Neural crest cell (in vitro differentiated cells): ENCODE results near the gene GRAMD2A. TPM values are rescaled to one million over a fixed set of nuclear protein-coding genes. Genes with fewer than 3 reads are reported as not detected.

ENCODE experiments used
- DNase-seq: peaks from one replicate; pipeline ENCODE4 v3.0.0; 2021; ENCODE audit warnings: low read depth, mixed read lengths, low spot score
- H3K27ac Mint-ChIP-seq: one replicate; pipeline ENCODE4 v1.8.0; 2021; ENCODE audit warnings: mild to moderate bottlenecking, mixed read lengths; ENCODE audit not compliant: unreplicated experiment
- H3K27me3 Mint-ChIP-seq: 2 replicates; pipeline ENCODE4 v1.8.0; 2021; ENCODE audit warnings: low read depth, mild to moderate bottlenecking, mixed read lengths
- H3K36me3 Mint-ChIP-seq: 2 replicates; pipeline ENCODE4 v1.8.0; 2021; ENCODE audit warnings: low read depth, mild to moderate bottlenecking, mixed read lengths
- H3K4me1 Mint-ChIP-seq: 2 replicates; pipeline ENCODE4 v1.8.0; 2021; ENCODE audit warnings: mixed read lengths
- H3K4me3 Mint-ChIP-seq: one replicate; pipeline ENCODE4 v1.8.0; 2021; ENCODE audit warnings: mild to moderate bottlenecking, mixed read lengths
- H3K9me3 Mint-ChIP-seq: 2 replicates; pipeline ENCODE4 v1.8.0; 2021; ENCODE audit warnings: mixed read lengths
- CTCF ChIP-seq: fragments of 200-600 bp; sonication (generic); conservative IDR thresholded peaks from 2 replicates; pipeline ENCODE4 v1.5.0; 2021; ENCODE audit warnings: antibody characterized with exemption, mild to moderate bottlenecking
- total RNA-seq: library from RNA; stranded (reverse); gene quantifications from 2 replicates; pipeline ENCODE4 v1.2.1, GENCODE V29; 2021

The GRAMD2A gene
- total RNA-seq, 1 donor from 2014 or later = 0.35 TPM

GRCh38 chr15:72146221-72146620, 51.4 kb downstream of the GRAMD2A start:
- Mint-ChIP-seq H3K27ac (no peak overlapping the region), H3K9me3 (no peaks in the 10 kb centered on the region), H3K36me3 (no peaks in the 10 kb centered on the region), H3K4me1 (no peaks in the 10 kb centered on the region), H3K4me3 (no peak overlapping the region), H3K27me3 (no peaks in the 10 kb centered on the region)
- no peak for TF ChIP-seq CTCF
- no peak for DNase-seq

- no peaks in the 10 kb centered on the region for H3K27me3 Mint-ChIP-seq
- H3K9me3 Mint-ChIP-seq = no peaks in the 10 kb centered on the region
- no peaks in the 10 kb centered on the region for H3K4me1 Mint-ChIP-seq
- no peak overlapping the region for H3K4me3 Mint-ChIP-seq
- TF ChIP-seq CTCF = no peak
- DNase-seq = no peak
- no peaks in the 10 kb centered on the region for H3K36me3 Mint-ChIP-seq
- no peak overlapping the region for H3K27ac Mint-ChIP-seq
These were observed 56.2 kb downstream of the GRAMD2A start for GRCh38 chr15:72141171-72142084.

DNA sequence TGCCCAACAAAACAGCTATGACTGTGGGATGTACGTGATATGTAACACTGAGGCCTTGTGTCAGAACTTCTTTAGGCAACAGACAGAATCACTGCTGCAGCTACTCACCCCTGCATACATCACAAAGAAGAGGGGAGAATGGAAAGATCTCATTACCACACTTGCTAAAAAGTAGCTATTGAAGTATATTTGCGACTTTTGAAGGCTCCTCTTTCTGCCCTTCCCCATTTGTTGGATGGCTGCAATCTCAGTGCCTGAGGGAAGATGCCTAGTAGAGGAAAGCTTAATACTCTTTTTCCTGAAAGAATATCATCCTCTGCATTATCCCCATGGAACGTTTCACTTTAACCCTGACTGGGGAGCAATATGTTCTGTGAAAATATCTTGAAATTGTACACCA, 57.5 kb downstream of the GRAMD2A start:
- Mint-ChIP-seq H3K36me3 (no peaks in the 10 kb centered on the region), H3K27me3 (no peaks in the 10 kb centered on the region), H3K4me1 (no peaks in the 10 kb centered on the region), H3K4me3 (no peak overlapping the region), H3K9me3 (no peaks in the 10 kb centered on the region), H3K27ac (no peak overlapping the region)
- TF ChIP-seq CTCF = no peak
- no peak for DNase-seq

DNA sequence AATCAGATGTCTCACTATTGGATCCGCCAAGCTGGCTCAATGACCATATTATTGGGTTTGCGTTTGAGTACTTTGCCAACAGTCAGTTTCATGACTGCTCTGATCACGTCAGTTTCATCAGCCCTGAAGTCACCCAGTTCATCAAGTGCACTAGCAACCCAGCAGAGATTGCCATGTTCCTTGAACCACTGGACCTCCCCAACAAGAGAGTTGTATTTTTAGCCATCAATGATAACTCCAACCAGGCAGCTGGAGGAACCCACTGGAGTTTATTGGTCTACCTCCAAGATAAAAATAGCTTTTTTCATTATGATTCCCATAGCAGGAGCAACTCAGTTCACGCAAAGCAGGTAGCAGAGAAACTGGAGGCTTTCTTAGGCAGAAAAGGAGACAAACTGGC, 57.9 kb downstream of the GRAMD2A start:
- TF ChIP-seq CTCF = no peak
- Mint-ChIP-seq H3K4me1 (no peaks in the 10 kb centered on the region), H3K9me3 (no peaks in the 10 kb centered on the region), H3K4me3 (no peak overlapping the region), H3K36me3 (no peaks in the 10 kb centered on the region), H3K27me3 (no peaks in the 10 kb centered on the region), H3K27ac (no peak overlapping the region)
- no peak for DNase-seq

- DNase-seq = no peak
- Mint-ChIP-seq H3K9me3 (no peaks in the 10 kb centered on the region), H3K36me3 (no peaks in the 10 kb centered on the region), H3K4me1 (no peaks in the 10 kb centered on the region), H3K4me3 (no peak overlapping the region), H3K27ac (no peak overlapping the region), H3K27me3 (no peaks in the 10 kb centered on the region)
- no peak for TF ChIP-seq CTCF
These were observed 61.2 kb downstream of the GRAMD2A start for GRCh38 chr15:72136170-72137051.
